AG09319 (cell line): ENCODE results near the gene TMC2.

ENCODE experiments used
- DNase-seq: peaks from one replicate; pipeline ENCODE4 v3.0.0-alpha.2; 2010; ENCODE audit warnings: low read depth; ENCODE audit errors: extremely low read depth
- CTCF ChIP-seq: IDR thresholded peaks from 2 replicates; pipeline ENCODE4 v1.5.1; 2011; ENCODE audit warnings: low read depth, mild to moderate bottlenecking, inconsistent platforms, low read length, moderate library complexity

Gene TMC2

DNA sequence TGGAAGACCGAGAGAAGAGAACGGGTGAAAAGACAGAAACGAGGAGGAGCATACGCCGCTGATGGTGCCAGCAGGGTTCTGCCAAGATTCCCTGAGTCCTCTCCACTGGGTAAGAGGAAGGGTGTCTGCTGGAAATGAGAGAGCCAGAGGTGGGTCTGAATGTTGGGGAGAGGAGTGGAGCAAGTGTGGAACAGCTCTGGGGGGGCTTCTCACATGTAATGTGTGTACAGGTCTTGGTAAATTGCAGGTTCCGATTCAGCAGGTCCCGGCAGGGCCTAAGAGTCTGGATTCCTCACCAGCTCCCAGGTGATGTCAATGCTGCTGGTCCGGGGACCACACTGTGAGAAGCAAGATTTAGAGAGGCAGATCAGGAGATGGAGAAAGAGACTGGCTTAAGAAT is 154.8 kb downstream of the TMC2 start:
- no peak for DNase-seq
- no peak for TF ChIP-seq CTCF
